GM18861 (cell line): ENCODE data around the gene LRRC42.
A peak's percentile ranks its signal among the peaks of the same experiment; 100 is the strongest.

Experiments used
- ATAC-seq: cut with Tn5 transposase; IDR thresholded peaks from one replicate; pipeline ENCODE4 v1.9.1; 2021; ENCODE audit not compliant: unreplicated experiment

Gene LRRC42

GRCh38 chr1:53938136-53938830, 7.9 kb upstream of the LRRC42 start:
- ATAC-seq = no peak

DNA sequence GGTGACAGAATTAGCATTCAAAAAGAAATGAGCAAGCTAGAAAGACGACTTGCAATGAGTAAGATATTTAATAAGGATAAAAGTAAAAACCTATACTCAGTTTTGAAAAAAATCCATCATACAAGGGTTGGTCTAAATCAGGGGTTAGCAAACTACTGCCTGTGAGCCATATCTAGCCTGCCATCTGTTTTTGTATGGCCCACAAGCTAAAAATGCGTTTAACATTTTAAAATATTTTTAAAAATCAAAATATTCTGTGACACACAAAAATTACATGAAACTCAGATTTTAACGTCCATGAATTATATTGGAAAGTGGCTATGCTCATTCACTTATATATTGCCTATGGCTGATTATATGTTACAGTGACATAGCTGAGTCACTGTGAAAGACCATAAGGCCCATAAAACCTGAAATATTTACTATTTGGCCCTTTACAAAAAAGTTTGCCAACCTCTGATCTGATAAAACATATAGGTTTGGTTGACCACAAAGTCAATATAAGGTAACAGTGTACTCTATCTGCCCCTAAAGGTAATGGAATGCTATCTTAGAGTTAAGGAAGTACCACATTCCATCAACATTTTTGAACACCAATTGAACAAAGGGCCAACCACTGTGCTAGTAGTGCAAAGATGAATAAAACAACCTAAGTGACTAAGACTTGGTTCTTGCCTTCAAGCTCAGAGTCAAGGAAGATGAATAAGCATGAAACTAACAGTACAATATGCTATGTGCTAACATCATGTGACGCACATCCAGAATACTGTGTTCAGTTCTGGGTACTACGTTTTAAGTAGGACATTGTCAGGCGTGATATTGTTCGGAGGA, 3.8 kb upstream of the LRRC42 start:
- ATAC-seq = no peak

GRCh38 chr1:53943090-53943489, 3.1 kb upstream of the LRRC42 start:
- ATAC-seq = no peak

DNA sequence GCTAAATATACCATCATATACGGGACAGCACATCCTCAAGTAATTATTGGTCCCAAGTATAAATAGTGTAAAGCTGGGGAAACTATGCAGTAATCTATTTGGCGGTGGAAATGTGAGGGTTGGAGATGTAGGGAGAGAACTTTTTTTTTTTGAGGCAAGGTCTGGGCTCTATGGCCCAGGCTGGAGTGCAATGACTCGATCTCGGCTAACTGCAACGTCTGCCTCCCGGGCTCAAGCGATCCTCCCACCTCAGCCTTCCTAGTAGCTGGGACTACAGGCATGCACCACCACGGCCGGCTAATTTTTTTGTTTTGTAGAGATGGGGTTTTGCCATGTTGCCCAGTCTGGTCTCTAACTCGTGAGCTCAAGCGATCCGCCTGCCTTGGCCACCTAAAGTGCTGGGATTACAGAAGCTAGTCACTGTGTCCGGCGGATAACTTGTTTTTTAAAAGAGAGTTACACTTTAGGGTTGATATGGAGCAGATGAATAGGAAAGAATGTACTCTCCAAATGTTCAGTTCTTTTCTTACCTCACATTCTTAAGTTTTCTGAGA, 2.6 kb upstream of the LRRC42 start:
- no peak for ATAC-seq

- no peak for ATAC-seq
These were observed 1.5 kb upstream of the LRRC42 start for GRCh38 chr1:53944469-53945182.

DNA sequence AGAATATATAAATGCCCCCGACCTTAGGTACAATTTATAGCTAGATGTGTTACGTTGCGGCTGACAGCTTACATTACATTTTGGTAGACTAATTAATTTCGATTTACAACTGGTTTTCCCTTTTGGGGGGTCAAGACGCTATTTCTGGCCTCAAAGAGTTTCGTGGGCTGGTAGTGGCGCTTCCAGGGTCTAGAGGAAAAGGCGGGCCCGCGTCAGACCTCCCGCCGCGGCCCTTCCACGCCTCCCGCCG, 1.0 kb upstream of the LRRC42 start:
- ATAC-seq = no peak

DNA sequence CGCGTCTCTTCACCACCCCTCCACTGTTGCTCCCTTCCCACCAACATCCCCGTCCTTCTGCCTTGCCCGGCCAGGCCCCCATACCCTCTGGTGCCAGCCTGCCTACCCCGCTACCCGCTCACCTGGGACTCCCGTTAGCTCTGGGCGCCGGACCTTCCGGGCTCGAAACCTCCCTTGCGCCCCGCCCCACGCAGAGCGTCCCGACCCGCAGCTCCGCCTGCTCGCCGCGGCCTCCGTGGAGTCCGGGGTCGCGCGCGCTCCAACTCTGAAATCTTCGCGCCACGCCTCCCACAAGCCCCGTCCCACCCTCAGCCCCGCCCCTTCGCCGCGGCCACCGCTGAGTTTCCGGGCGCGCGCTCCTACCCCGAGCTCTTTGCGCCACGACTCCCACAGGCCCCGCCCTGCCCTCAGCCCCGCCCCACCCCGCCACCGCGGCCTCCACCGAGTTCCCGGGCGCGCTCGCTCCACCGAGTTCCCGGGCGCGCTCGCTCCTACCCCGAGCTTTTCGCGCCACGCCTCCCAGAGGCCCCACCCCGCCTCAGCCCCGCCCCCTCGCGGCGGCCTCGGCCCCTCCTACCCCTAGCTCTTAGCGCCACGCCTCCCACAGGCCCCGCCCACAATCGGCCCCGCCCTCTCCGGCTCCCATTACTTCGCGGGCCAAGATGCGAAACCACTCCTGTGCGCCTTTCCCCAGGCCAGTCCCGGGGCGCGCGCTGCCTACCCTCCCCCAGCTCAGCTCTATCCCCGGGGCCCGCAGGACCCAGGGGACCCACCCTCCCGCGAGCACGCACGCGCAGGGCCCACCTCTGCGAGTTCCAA, 508 bp upstream of the LRRC42 start, which contains the start of gene IFT25:
Gene IFT25, minus strand, starts transcription at position 267 of the 819 bp plus-strand sequence. CDS start 5,617 bp downstream, outside the sequence.
- peak; percentile 48 for ATAC-seq

- no peak for ATAC-seq
These were observed 1.2 kb downstream of the LRRC42 start for GRCh38 chr1:53947172-53947907.

DNA sequence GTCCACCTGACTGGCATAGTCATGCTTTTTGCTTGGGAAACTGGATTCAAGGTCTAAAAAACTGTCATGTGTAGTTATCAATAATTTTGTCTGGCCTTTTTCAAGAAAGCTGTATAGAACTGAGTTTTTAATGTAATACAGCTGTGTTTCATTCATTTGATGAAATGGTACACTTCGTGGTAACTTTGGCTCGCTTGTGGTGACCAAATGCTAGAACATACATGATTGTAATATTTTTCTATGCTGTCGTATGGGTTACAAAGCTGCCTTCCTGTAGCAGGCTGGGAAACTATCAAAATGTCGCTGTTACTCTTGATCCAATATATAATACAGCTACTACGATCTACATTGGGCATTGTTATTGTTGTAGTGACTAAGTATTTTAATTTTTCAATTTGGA, 2.1 kb downstream of the LRRC42 start:
- ATAC-seq = no peak

GRCh38 chr1:53949023-53949990, 3.2 kb downstream of the LRRC42 start:
- no peak for ATAC-seq

- ATAC-seq = no peak
These were observed 5.5 kb downstream of the LRRC42 start for GRCh38 chr1:53951697-53952096.

DNA sequence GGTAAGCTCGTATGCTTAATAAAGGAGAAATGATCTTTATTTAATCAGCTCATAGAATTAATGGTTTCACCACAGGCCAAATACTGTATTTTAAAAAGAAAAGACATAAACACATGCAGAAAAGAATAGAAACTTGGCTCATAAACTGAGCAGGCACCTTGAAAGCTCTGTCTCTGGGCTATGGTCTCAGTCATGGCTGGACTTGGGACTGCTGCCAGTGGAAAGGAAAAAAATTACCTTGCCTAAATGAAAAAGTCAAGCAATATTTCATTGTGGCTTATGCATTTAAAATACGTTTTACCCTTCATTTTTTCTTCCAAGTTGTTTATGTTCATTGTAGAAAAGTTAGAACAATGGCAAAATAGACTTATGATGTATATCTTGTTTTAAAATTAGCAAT, 8.0 kb downstream of the LRRC42 start:
- ATAC-seq = no peak

GRCh38 chr1:53956308-53957168, 10.4 kb downstream of the LRRC42 start:
- ATAC-seq = no peak

GRCh38 chr1:53957194-53957818, 11.2 kb downstream of the LRRC42 start:
- ATAC-seq = no peak

DNA sequence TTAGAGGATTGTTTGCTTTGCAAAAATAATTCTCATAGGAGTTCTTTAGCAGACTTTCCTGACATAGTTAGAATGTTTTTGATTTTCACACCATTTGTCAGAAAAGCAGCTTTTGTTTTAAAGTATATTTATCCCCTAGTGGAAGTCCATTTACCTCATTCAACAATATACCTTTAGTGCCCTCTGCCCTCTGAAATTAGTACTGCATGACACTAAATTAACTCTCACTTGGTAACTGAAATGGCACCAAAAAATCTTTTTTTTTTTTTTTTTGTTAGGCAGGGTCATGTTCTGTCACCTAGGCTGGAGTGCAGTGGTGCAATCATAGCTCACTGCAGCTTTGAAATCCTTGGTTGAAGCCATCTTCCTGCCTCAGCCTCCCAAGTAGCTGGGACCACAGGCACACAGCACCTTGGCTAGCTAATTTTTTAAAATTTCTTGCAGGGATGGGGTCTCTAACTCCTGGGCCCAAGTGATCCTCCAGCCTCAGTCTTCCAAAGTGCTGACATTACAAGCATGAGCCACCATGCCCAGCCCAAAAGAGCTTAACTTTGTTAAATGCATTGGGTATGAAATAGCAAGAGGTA, 13.6 kb downstream of the LRRC42 start:
- ATAC-seq = no peak

DNA sequence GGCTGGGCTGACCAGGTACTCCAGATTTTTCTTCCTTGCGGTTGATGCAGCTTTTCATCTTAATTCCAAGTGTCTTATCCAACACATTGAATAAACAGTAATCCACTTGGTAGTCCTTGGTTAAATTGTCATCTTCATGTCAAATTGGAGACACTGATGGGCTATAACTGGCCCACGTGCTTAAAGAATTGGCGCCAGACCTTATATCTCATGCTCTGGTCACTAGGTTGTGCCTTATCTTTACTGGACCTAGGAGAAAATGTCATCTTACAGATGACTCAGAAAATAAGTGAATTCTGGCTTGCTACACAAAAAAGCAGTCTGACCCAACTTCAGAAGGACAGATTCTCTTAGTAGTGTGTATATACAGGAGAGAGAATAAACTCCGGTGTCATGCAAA, 16.2 kb downstream of the LRRC42 start:
- ATAC-seq = no peak

DNA sequence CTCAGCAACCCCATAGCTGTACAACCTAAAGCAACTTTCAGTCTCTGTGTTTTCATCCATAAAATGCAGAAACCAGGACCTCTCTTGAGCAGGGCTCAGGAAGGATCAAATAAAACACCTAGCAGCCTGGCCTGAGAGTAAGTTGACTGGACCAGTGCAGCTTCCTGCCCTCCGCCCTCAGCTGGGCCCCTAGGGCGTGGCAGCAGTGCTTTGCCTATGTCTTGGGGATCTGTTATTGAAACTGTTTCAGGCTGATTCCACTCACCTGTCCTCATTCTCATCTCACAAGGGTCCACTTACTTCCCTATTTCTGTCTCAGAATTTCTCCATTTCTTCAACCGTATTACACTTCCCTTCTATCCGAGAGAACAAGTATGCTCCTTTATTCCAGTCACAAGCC, 17.3 kb downstream of the LRRC42 start:
- ATAC-seq = no peak
